Measurements from ENCODE around the gene UPK3B. TPM values are rescaled to one million over a fixed set of nuclear protein-coding genes. Genes with fewer than 3 reads are reported as not detected.
A peak's percentile ranks its signal among the peaks of the same experiment; 100 is the strongest.
"Not testable (repeated sequence)": the region's sequence is repeated elsewhere in the genome, so short reads cannot be mapped to it uniquely, and the experiment has no call there.

Gene UPK3B
- total RNA-seq, 1 experiment from 2014 or later = 3.6 TPM

GRCh38 chr7:76515999-76516443, 5.7 kb downstream of the UPK3B start:
- peaks cover 12% of the 10 kb centered on the region for H3K4me1 Mint-ChIP-seq
- peak; percentile 91 for DNase-seq (ENCODE audit: low spot score)
- ATAC-seq = peak; percentile 79
- CTCF ChIA-PET = no interaction called here
- H3K4me3 Mint-ChIP-seq = no peak overlapping the region
- POLR2A ChIA-PET = no interaction called here
- no peaks in the 10 kb centered on the region; the same call in 1 of the 2 replicates for H3K27me3 Mint-ChIP-seq (ENCODE audit: low read depth)
- H3K27ac Mint-ChIP-seq = no peak overlapping the region
- H3K9me3 Mint-ChIP-seq = no peaks in the 10 kb centered on the region
- TF ChIP-seq FOXP4 (CRISPR knock-in tag; IDR thresholded peaks at IDR 0.05) (0 out of 2 replicates have a peak, but pooled peaks have one; percentile 50), CTCF (IDR thresholded peaks at IDR 0.05) (peak; percentile 84), GTF2I (CRISPR knock-in tag; conservative IDR thresholded peaks at IDR 0.05) (no peak), SP1 (CRISPR knock-in tag; conservative IDR thresholded peaks at IDR 0.05) (peak; percentile 48; the same call in 1 of the 2 replicates), ZNF121 (CRISPR knock-in tag; IDR thresholded peaks at IDR 0.05) (no peak)
- TF ChIP-seq, protein P1, sequence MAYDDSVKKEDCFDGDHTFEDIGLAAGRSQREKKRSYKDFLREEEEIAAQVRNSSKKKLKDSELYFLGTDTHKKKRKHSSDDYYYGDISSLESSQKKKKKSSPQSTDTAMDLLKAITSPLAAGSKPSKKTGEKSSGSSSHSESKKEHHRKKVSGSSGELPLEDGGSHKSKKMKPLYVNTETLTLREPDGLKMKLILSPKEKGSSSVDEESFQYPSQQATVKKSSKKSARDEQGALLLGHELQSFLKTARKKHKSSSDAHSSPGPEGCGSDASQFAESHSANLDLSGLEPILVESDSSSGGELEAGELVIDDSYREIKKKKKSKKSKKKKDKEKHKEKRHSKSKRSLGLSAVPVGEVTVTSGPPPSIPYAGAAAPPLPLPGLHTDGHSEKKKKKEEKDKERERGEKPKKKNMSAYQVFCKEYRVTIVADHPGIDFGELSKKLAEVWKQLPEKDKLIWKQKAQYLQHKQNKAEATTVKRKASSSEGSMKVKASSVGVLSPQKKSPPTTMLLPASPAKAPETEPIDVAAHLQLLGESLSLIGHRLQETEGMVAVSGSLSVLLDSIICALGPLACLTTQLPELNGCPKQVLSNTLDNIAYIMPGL (CRISPR knock-in tag; IDR thresholded peaks at IDR 0.05) = peak; percentile 89
- TF ChIP-seq, protein P2, sequence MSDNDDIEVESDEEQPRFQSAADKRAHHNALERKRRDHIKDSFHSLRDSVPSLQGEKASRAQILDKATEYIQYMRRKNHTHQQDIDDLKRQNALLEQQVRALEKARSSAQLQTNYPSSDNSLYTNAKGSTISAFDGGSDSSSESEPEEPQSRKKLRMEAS (CRISPR knock-in tag; IDR thresholded peaks at IDR 0.05) = peak; percentile 94
- H3K36me3 Mint-ChIP-seq = no peaks in the 10 kb centered on the region

DNA sequence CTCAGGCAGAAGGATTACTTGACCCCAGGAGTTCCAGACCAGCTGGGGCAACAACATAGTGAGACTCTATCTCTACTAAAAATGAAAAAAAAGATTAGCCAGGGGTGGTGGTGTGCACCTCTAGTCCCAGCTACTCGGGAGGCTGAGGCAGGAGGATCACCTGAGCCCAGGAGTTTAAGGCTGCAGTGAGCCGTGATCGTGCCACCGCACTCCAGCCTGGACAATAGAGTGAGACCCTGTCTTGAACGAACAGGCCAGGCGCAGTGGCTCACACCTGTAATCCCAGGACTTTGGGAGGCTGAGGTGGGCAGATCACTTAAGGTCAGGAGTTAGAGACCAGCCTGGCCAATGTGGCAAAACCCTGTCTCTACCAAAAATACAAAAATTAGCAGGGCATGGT, 6.6 kb downstream of the UPK3B start:
- H3K4me3 Mint-ChIP-seq; H3K36me3 Mint-ChIP-seq; ATAC-seq; H3K9me3 Mint-ChIP-seq; H3K27ac Mint-ChIP-seq; H3K27me3 Mint-ChIP-seq (ENCODE audit: low read depth); POLR2A ChIA-PET; CTCF ChIA-PET; DNase-seq (ENCODE audit: low spot score): not testable (repeated sequence)
- peak; percentile 95 for TF ChIP-seq ZNF121 (CRISPR knock-in tag; IDR thresholded peaks at IDR 0.05)
- H3K4me1 Mint-ChIP-seq = peaks cover 12% of the 10 kb centered on the region

DNA sequence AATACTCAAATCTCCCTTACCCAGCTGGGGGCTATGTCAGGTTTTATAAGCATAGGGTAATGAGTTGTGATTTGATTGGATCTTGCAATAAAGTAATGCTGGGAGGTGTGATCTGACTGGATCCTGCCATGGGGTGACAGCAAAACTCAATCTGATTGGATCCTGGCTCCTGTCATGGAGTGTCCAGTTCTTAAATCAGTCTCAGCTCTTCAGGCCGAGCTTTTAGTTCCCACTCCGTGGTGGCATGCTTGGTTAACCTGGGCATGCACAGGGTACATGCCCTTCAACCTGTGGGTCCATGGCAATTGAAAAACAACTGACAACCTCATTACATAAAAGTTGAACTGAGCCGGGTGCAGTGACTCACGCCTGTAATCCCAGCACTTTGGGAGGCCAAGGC, 15.8 kb downstream of the UPK3B start:
- CTCF ChIA-PET; DNase-seq (ENCODE audit: low spot score); ATAC-seq; H3K36me3 Mint-ChIP-seq; H3K27ac Mint-ChIP-seq; H3K9me3 Mint-ChIP-seq; POLR2A ChIA-PET; H3K4me1 Mint-ChIP-seq; H3K27me3 Mint-ChIP-seq (ENCODE audit: low read depth); H3K4me3 Mint-ChIP-seq: not testable (repeated sequence)

DNA sequence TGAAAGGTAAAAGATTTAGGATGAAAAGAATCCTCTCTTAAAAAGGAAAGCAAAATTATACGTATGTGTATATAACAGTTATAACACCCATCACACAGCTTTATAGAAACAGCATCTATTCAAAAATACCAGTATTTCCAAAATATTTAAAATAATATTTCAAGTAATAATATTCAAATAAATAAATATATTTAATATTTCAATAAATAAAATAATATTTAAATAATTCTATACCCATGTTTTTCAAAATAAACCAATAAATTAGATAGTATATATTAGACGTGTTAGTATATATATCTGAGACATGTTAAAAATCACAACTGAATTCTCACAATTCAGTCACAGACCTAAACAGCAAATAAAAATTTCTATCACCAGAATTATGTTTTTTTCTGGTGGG, 21.3 kb downstream of the UPK3B start:
- H3K27me3 Mint-ChIP-seq (ENCODE audit: low read depth); DNase-seq (ENCODE audit: low spot score); H3K4me1 Mint-ChIP-seq; POLR2A ChIA-PET; H3K9me3 Mint-ChIP-seq; CTCF ChIA-PET; H3K36me3 Mint-ChIP-seq; ATAC-seq; H3K27ac Mint-ChIP-seq; H3K4me3 Mint-ChIP-seq: not testable (repeated sequence)
- peak; percentile 94 for TF ChIP-seq HMGA2 (CRISPR knock-in tag; IDR thresholded peaks at IDR 0.05)

- ATAC-seq; H3K36me3 Mint-ChIP-seq; H3K27ac Mint-ChIP-seq; H3K9me3 Mint-ChIP-seq; DNase-seq (ENCODE audit: low spot score); H3K4me3 Mint-ChIP-seq; POLR2A ChIA-PET; H3K4me1 Mint-ChIP-seq; H3K27me3 Mint-ChIP-seq (ENCODE audit: low read depth); CTCF ChIA-PET: not testable (repeated sequence)
These were observed 32.8 kb downstream of the UPK3B start, which contains the start of gene SPDYE16 for GRCh38 chr7:76543197-76543596. TSS of gene SPDYE16 (minus strand) at chr7:76543297. CDS start at chr7:76541459, 1,838 bp downstream.

Data from WTC11 (cell line).